ENCODE data around the gene HGD.

The HGD gene, protein sequence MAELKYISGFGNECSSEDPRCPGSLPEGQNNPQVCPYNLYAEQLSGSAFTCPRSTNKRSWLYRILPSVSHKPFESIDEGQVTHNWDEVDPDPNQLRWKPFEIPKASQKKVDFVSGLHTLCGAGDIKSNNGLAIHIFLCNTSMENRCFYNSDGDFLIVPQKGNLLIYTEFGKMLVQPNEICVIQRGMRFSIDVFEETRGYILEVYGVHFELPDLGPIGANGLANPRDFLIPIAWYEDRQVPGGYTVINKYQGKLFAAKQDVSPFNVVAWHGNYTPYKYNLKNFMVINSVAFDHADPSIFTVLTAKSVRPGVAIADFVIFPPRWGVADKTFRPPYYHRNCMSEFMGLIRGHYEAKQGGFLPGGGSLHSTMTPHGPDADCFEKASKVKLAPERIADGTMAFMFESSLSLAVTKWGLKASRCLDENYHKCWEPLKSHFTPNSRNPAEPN

DNA sequence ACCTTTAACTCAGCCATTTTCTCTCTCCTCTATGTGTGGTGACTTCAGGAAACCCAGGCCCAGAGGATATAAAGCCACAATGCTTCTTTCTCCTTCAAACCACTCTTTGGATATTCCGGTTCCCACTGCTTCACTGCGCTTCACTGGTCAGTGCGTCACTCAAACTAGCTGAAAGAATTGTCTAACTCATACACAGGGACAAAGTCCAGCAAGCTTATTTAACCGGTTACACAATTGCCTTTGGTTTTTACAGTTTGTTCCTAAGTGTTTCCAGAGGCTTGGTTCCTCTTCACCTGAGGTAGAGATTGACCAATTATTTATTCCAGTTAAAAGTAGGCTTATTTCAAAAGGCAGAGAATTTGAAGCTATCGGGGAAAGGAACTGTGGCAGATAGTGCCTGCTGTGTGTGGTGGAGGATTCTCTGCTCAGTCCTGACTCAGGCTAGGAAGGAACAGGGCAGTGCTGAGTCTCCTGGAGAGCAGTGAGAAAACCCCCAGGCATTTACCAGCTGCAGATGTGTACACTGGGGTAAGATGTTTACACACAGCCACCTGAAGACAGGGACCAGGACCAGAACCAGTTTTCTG is at the start of gene HGD:
HGD (minus strand) TSS at position 145 of the 587 bp plus-strand sequence; CDS start at position 17, 128 bp downstream.
- H3K4me3 ChIP-seq (ENCODE audit: control insufficient read depth, low read depth, low read length) = no peak within 1 kb of the TSS
- no peak for DNase-seq (ENCODE audit: low read depth)

GRCh38 chr3:120730576-120731542 is 48.8 kb upstream of the HGD start:
- no peak overlapping the region for H3K4me3 ChIP-seq (ENCODE audit: control insufficient read depth, low read depth, low read length)
- no peak for TF ChIP-seq CTCF (conservative IDR thresholded peaks at IDR 0.05; ENCODE audit: control insufficient read depth, insufficient read depth, low read depth, low read length)
- DNase-seq (ENCODE audit: low read depth) = no peak

More for the DNA sequence above, at the start of gene HGD:
- no peak for TF ChIP-seq CTCF (conservative IDR thresholded peaks at IDR 0.05; ENCODE audit: control insufficient read depth, insufficient read depth, low read depth, low read length)

DNA sequence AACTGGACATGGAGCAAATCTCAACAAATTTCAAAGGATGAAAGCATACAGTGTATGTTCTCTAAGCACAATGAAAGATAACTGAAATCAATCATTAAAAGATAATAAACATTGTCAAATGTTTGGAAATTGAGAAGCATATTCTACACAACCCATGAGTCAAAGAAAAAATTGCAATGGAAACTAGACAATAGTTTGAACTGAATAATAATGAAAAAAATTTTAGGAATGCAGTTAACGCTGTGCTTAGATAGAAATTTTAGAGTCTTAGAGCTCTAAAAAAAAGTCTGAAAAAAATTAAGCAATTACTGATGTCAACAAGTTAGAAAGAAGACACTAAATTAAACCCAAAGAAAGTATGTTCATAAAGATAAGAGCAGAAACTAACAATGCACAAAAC is 44.8 kb upstream of the HGD start:
- no peak overlapping the region for H3K4me3 ChIP-seq (ENCODE audit: control insufficient read depth, low read depth, low read length)
- TF ChIP-seq CTCF (conservative IDR thresholded peaks at IDR 0.05; ENCODE audit: control insufficient read depth, insufficient read depth, low read depth, low read length) = no peak
- no peak for DNase-seq (ENCODE audit: low read depth)

- peak; percentile 20 for DNase-seq (ENCODE audit: low read depth)
- peak overlapping the region; percentile 39 for H3K4me3 ChIP-seq (ENCODE audit: control insufficient read depth, low read depth, low read length)
Observed at GRCh38 chr3:120719167-120719834, 37.3 kb upstream of the HGD start.

- H3K4me3 ChIP-seq (ENCODE audit: control insufficient read depth, low read depth, low read length) = no peak overlapping the region
- DNase-seq (ENCODE audit: low read depth) = no peak
- TF ChIP-seq CTCF (conservative IDR thresholded peaks at IDR 0.05; ENCODE audit: control insufficient read depth, insufficient read depth, low read depth, low read length) = no peak
Observed at GRCh38 chr3:120713262-120713661, 31.2 kb upstream of the HGD start.

DNA sequence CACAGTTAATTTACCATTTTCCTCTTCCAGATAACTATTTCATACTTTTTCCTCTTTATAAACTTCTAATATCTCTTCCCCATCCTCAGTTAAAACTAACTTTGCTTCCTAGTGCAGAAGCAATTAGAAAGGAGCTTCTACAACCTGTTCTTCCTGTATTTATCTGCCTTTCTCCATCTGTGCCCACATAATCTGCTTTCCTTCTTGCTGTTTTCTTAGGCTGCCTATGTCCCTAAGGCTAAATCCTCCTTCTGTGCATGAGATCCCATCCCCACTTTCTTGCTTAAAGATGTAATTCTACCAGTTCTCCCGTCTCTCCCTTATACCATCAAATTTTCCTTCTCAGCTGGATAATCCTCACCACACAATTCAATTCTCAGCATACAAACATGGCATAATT is 28.3 kb upstream of the HGD start:
- DNase-seq (ENCODE audit: low read depth) = no peak
- no peak overlapping the region for H3K4me3 ChIP-seq (ENCODE audit: control insufficient read depth, low read depth, low read length)
- TF ChIP-seq CTCF (conservative IDR thresholded peaks at IDR 0.05; ENCODE audit: control insufficient read depth, insufficient read depth, low read depth, low read length) = no peak

Measured in fibroblast of mammary gland (primary cell).